B cell (primary cell): ENCODE data around the gene GFOD1. TPM values are rescaled to one million over a fixed set of nuclear protein-coding genes. Genes with fewer than 3 reads are reported as not detected.

Source experiments
- ATAC-seq: fragments of 200-7000 bp; cut with Tn5 transposase; one replicate; pipeline ENCODE4 v1.10.0; 2021; ENCODE audit warnings: low read depth, mild to moderate bottlenecking, moderate number of reproducible peaks, moderate library complexity
- CTCF ChIA-PET: fragments of 350-600 bp; sonication (Branson Sonifier 250); formaldehyde crosslinking; loops from one replicate; lab custom pipeline; 2021; ENCODE audit warnings: antibody characterized with exemption, inconsistent platforms; lab: Charles Lee
- POLR2A ChIA-PET: fragments of 350-600 bp; sonication (Branson Sonifier 250); formaldehyde crosslinking; loops from one replicate; lab custom pipeline; 2021; ENCODE audit warnings: antibody characterized with exemption; lab: Charles Lee
- DNase-seq: peaks from one replicate; pipeline ENCODE4 v3.0.0; 2013
- H2AFZ ChIP-seq: 2 replicates; pipeline ENCODE4 v1.6.1; 2012; ENCODE audit warnings: mild to moderate bottlenecking, low read depth, low read length; ENCODE audit not compliant: insufficient read depth, poor library complexity, severe bottlenecking
- H3K27ac ChIP-seq, 2 donors: 1 replicate in 1 of 2; 2 replicates in 1 of 2; pipeline ENCODE4 v1.5.1; 2012 to 2013; ENCODE audit warnings: low read length in 2 of 2, mild to moderate bottlenecking in 2 of 2, moderate library complexity in 1 of 2
- H3K27me3 ChIP-seq, 4 experiments: fragments of 200-600 bp in 1 of 4; sonication (generic) in 1 of 4; replicated peaks in 1 of 4; 1 replicate in 2 of 4; 2 replicates in 2 of 4; pipeline versions ENCODE4 v1.6.1 to v1.7.0; 2013 to 2016; ENCODE audit warnings: low read length in 3 of 4, mild to moderate bottlenecking in 2 of 4, mixed read lengths in 1 of 4, moderate library complexity in 1 of 4; ENCODE audit not compliant: insufficient read depth in 4 of 4, control insufficient read depth in 3 of 4; ENCODE audit errors: control extremely low read depth in 1 of 4
- H3K36me3 ChIP-seq, 2 experiments: replicated peaks in 1 of 2; 1 replicate in 1 of 2; 2 replicates in 1 of 2; pipeline versions ENCODE4 v1.6.1 to v1.7.1; 2013; ENCODE audit warnings: low read length in 1 of 2; ENCODE audit not compliant: insufficient read depth in 2 of 2, control insufficient read depth in 1 of 2; ENCODE audit errors: control extremely low read depth in 1 of 2, extremely low read depth in 1 of 2
- H3K4me1 ChIP-seq, 2 donors: fragments of 200-600 bp in 1 of 2; sonication (generic) in 1 of 2; 1 replicate in 1 of 2; 2 replicates in 1 of 2; pipeline versions ENCODE4 v1.5.1 to v1.6.1; 2013 to 2017; ENCODE audit warnings: low read length in 2 of 2; ENCODE audit not compliant: control insufficient read depth in 2 of 2, insufficient read depth in 2 of 2
- H3K4me2 ChIP-seq: replicated peaks from 2 replicates; pipeline ENCODE3; 2012; ENCODE audit warnings: mild to moderate bottlenecking, low read depth, low read length; ENCODE audit not compliant: poor library complexity, severe bottlenecking
- H3K4me3 ChIP-seq, 5 experiments: fragments of 200-600 bp in 1 of 5; sonication (generic) in 1 of 5; 1 replicate in 3 of 5; 2 replicates in 2 of 5; pipeline versions ENCODE4 v1.5.1 to v1.7.0; 2011 to 2016; ENCODE audit warnings: low read length in 4 of 5, mild to moderate bottlenecking in 4 of 5, low read depth in 2 of 5, control low read depth in 1 of 5, moderate library complexity in 1 of 5; ENCODE audit not compliant: insufficient read depth in 1 of 5; ENCODE audit errors: control extremely low read depth in 1 of 5, extremely low read depth in 1 of 5
- H3K79me2 ChIP-seq: fragments of 200-600 bp; sonication (generic); one replicate; pipeline ENCODE4 v1.6.0; 2016; ENCODE audit warnings: low read length; ENCODE audit not compliant: control insufficient read depth, insufficient read depth
- H3K9ac ChIP-seq: fragments of 200-600 bp; sonication (generic); 2 replicates; pipeline ENCODE4 v1.6.1; 2017; ENCODE audit warnings: mild to moderate bottlenecking, low read length, moderate library complexity
- H3K9me3 ChIP-seq, 3 donors: one replicate each; pipeline versions ENCODE4 v1.6.1 to v1.7.1; 2013; ENCODE audit warnings: low read length in 2 of 3; ENCODE audit not compliant: control insufficient read depth in 2 of 3, insufficient read depth in 1 of 3; ENCODE audit errors: control extremely low read depth in 1 of 3
- H4K20me1 ChIP-seq: 2 replicates; pipeline ENCODE4 v1.6.0; 2012; ENCODE audit warnings: mild to moderate bottlenecking, low read length; ENCODE audit not compliant: insufficient read depth, control insufficient read depth, poor library complexity, severe bottlenecking
- H3K27ac Mint-ChIP-seq: one replicate; pipeline ENCODE4 v1.8.0; 2021; ENCODE audit warnings: mixed read lengths
- H3K27me3 Mint-ChIP-seq: one replicate; pipeline ENCODE4 v1.8.0; 2021; ENCODE audit warnings: mixed read lengths
- H3K4me1 Mint-ChIP-seq: one replicate; pipeline ENCODE4 v1.8.0; 2021; ENCODE audit warnings: mixed read lengths
- H3K4me3 Mint-ChIP-seq: one replicate; pipeline ENCODE4 v1.8.0; 2021; ENCODE audit warnings: mixed read lengths
- H3K9me3 Mint-ChIP-seq: one replicate; pipeline ENCODE4 v1.8.0; 2022; ENCODE audit warnings: mixed read lengths; ENCODE audit not compliant: insufficient read depth
- CTCF ChIP-seq: fragments of 200-600 bp; IDR thresholded peaks from one replicate; pipeline ENCODE4 v1.8.0; 2022; ENCODE audit warnings: antibody characterized with exemption, mild to moderate bottlenecking
- EZH2 ChIP-seq: IDR thresholded peaks from 2 replicates; pipeline ENCODE4 v1.6.1; 2012; ENCODE audit warnings: borderline replicate concordance, low read depth, mild to moderate bottlenecking, moderate library complexity, low read length; ENCODE audit not compliant: insufficient read depth, poor library complexity, severe bottlenecking
- WGBS: methylation state at CpG from one replicate; pipeline ENCODE4 v1.1.5; 2013; ENCODE audit warnings: missing lambda C conversion rate; ENCODE audit not compliant: insufficient coverage; 5-methylcytosine and 5-hydroxymethylcytosine counted together
- intact Hi-C: fragments of 100-400 bp; cut with micrococcal nuclease; formaldehyde crosslinking; loops from one replicate; pipeline ENCODE4 v1.10.0; 2022
- polyA plus RNA-seq: library from polyadenylated mRNA; depleted of rRNA; stranded (reverse); fragments of >200 nt; gene quantifications from 2 replicates; pipeline ENCODE4 v1.2.3, GENCODE V29; 2012
- total RNA-seq, 2 donors: library from RNA; stranded (reverse); fragments of 120-200 nt in 1 of 2; gene quantifications; 1 replicate in 1 of 2; 2 replicates in 1 of 2; pipeline versions ENCODE4 v1.2.3 to v1.2.4, GENCODE V29; 2013 to 2022

Gene GFOD1
- total and polyA plus RNA-seq, 2 donors (not counting 1 experiment from before 2014, with no cell fraction given): 8.3 to 42.4 TPM

GRCh38 chr6:13311155-13311554 lies 176.2 kb downstream of the GFOD1 start:
- Mint-ChIP-seq H3K27me3 (no peaks in the 10 kb centered on the region), H3K27ac (no peak overlapping the region), H3K9me3 (no peaks in the 10 kb centered on the region), H3K4me3 (no peak overlapping the region), H3K4me1 (peaks cover 6% of the 10 kb centered on the region)
- Histone ChIP-seq H3K9me3 (no peaks in the 10 kb centered on the region), H3K27me3 (no peaks in the 10 kb centered on the region), H3K36me3 (peaks cover 15 to 62% of the 10 kb centered on the region in 2 experiments), H3K4me2 (no peak overlapping the region), H2AFZ (no peak overlapping the region), H3K27ac (no peak overlapping the region), H3K79me2 (peaks cover 40% of the 10 kb centered on the region), H3K4me3 (no peak overlapping the region), H3K4me1 (no peaks in the 10 kb centered on the region), H4K20me1 (no peaks in the 10 kb centered on the region), H3K9ac (no peak overlapping the region)
- CTCF ChIA-PET: interaction anchor here (0.6 to 2.3 kb wide), 6 partner anchors 11 to 116 kb away, joined by 3 to 7 read pairs (median 4); partner anchors contain the start of gene TBC1D7
- intact Hi-C loops: no loop called here
- ATAC-seq (no peak), DNase-seq (no peak)
- WGBS: no CpG with 5 or more reads among the region's 1 CpG
- no peak for TF ChIP-seq CTCF
- no peak for TF ChIP-seq EZH2
- POLR2A ChIA-PET: interaction anchor here (0.5 kb wide), 1 partner anchor 37 kb away, joined by 8 read pairs; no protein-coding TSS in a partner anchor

- H3K4me2 ChIP-seq: no peak overlapping the region
- no peak overlapping the region for H3K27ac Mint-ChIP-seq
- peaks cover 29% of the 10 kb centered on the region for H3K4me1 Mint-ChIP-seq
- no peak overlapping the region for H3K27ac ChIP-seq
- H3K79me2 ChIP-seq: peaks cover 29% of the 10 kb centered on the region
- no peaks in the 10 kb centered on the region for H3K27me3 Mint-ChIP-seq
- intact Hi-C loops: no loop called here
- no peak overlapping the region for H2AFZ ChIP-seq
- CTCF ChIA-PET: interaction anchor here (0.8 kb wide), 1 partner anchor 113 kb away, joined by 3 read pairs; no protein-coding TSS in a partner anchor
- H3K9ac ChIP-seq: no peak overlapping the region
- H3K36me3 ChIP-seq: peaks cover 16 to 42% of the 10 kb centered on the region in 2 experiments
- H4K20me1 ChIP-seq: no peaks in the 10 kb centered on the region
- H3K4me3 Mint-ChIP-seq: no peak overlapping the region
- POLR2A ChIA-PET: no interaction called here
- peaks cover 26% of the 10 kb centered on the region in 2 donors for H3K4me1 ChIP-seq
- no peaks in the 10 kb centered on the region for H3K9me3 ChIP-seq
- no peak overlapping the region for H3K4me3 ChIP-seq
- no peaks in the 10 kb centered on the region for H3K9me3 Mint-ChIP-seq
- no CpG with 5 or more reads among the region's 1 CpG for WGBS
- TF ChIP-seq EZH2 (no peak), CTCF (no peak)
- ATAC-seq: no peak
- DNase-seq: no peak
- H3K27me3 ChIP-seq: no peaks in the 10 kb centered on the region
These were observed 179.1 kb downstream of the GFOD1 start for GRCh38 chr6:13308332-13308731.

Other genes starting within 250 kb of the GFOD1 start
- 22.3 and 26.0 TPM in 2 replicates for gene TBC1D7, start 159.1 kb downstream of the GFOD1 start, total RNA-seq
- gene TBC1D7, start 159.1 kb downstream of the GFOD1 start, polyA plus RNA-seq: 21.5 and 25.0 TPM in 2 replicates
- gene SIRT5, start 87.0 kb upstream of the GFOD1 start, total RNA-seq: 16.3 and 25.0 TPM in 2 replicates
- 8.0 and 8.1 TPM in 2 replicates for gene SIRT5, start 87.0 kb upstream of the GFOD1 start, polyA plus RNA-seq
- gene NOL7, start 127.7 kb upstream of the GFOD1 start, total RNA-seq: 48.6 and 58.3 TPM in 2 replicates
- gene NOL7, start 127.7 kb upstream of the GFOD1 start, polyA plus RNA-seq: 24.7 and 49.8 TPM in 2 replicates
- 34.1 and 39.0 TPM in 2 replicates for gene RANBP9, start 224.2 kb upstream of the GFOD1 start, total RNA-seq
- gene RANBP9, start 224.2 kb upstream of the GFOD1 start, polyA plus RNA-seq: 20.0 and 30.7 TPM in 2 replicates